GM23248 (cell line): ENCODE results near the gene PLAC1. TPM values are rescaled to one million over a fixed set of nuclear protein-coding genes. Genes with fewer than 3 reads are reported as not detected.

ENCODE experiments used
- DNase-seq: peaks from one replicate; pipeline ENCODE4 v3.0.0-alpha.2; 2015
- H2AFZ ChIP-seq: fragments of 200-600 bp; sonication (generic); 2 replicates; pipeline ENCODE4 v1.6.1; 2016; ENCODE audit warnings: antibody characterized with exemption
- H3F3A ChIP-seq: fragments of 200-600 bp; sonication (generic); 2 replicates; pipeline ENCODE4 v1.6.1; 2016; ENCODE audit warnings: mild to moderate bottlenecking, antibody characterized with exemption, mixed run types; ENCODE audit not compliant: insufficient read depth
- H3K27ac ChIP-seq: fragments of 200-600 bp; sonication (generic); 2 replicates; pipeline ENCODE4 v1.5.1; 2016; ENCODE audit warnings: mild to moderate bottlenecking
- H3K27me3 ChIP-seq: fragments of 200-600 bp; sonication (generic); replicated peaks from 2 replicates; pipeline ENCODE4 v1.6.1; 2016; ENCODE audit warnings: mild to moderate bottlenecking; ENCODE audit not compliant: insufficient read depth
- H3K36me3 ChIP-seq: fragments of 200-600 bp; sonication (generic); 2 replicates; pipeline ENCODE4 v1.6.1; 2016; ENCODE audit warnings: low read depth, mild to moderate bottlenecking
- H3K4me1 ChIP-seq: fragments of 200-600 bp; sonication (generic); 2 replicates; pipeline ENCODE4 v1.6.1; 2016; ENCODE audit warnings: mild to moderate bottlenecking; ENCODE audit not compliant: insufficient read depth
- H3K4me2 ChIP-seq: fragments of 200-600 bp; sonication (generic); one replicate; pipeline ENCODE4 v1.6.1; 2016; ENCODE audit warnings: mild to moderate bottlenecking; ENCODE audit not compliant: unreplicated experiment
- H3K4me3 ChIP-seq: fragments of 200-600 bp; sonication (generic); 2 replicates; pipeline ENCODE4 v1.5.1; 2016; ENCODE audit warnings: mild to moderate bottlenecking
- H3K79me2 ChIP-seq: fragments of 200-600 bp; sonication (generic); 2 replicates; pipeline ENCODE4 v1.6.1; 2016; ENCODE audit warnings: mild to moderate bottlenecking; ENCODE audit not compliant: insufficient read depth
- H3K9ac ChIP-seq: fragments of 200-600 bp; sonication (generic); 2 replicates; pipeline ENCODE4 v1.6.1; 2016; ENCODE audit warnings: mild to moderate bottlenecking
- H3K9me2 ChIP-seq: fragments of 200-600 bp; sonication (generic); 2 replicates; pipeline ENCODE4 v1.6.1; 2016; ENCODE audit warnings: mixed run types, mild to moderate bottlenecking, moderate library complexity; ENCODE audit not compliant: insufficient read depth
- H3K9me3 ChIP-seq: fragments of 200-600 bp; sonication (generic); one replicate; pipeline ENCODE4 v1.6.1; 2017; ENCODE audit warnings: low read depth
- H4K20me1 ChIP-seq: fragments of 200-600 bp; sonication (generic); 2 replicates; pipeline ENCODE4 v1.6.0; 2016; ENCODE audit not compliant: insufficient read depth
- EZH2 ChIP-seq: fragments of 200-600 bp; sonication (generic); IDR thresholded peaks from 2 replicates; pipeline ENCODE4 v1.6.1; 2018; ENCODE audit warnings: antibody characterized with exemption, mild to moderate bottlenecking; ENCODE audit not compliant: insufficient read depth, poor library complexity, severe bottlenecking
- EZH2phosphoT487 ChIP-seq: fragments of 200-600 bp; sonication (generic); IDR thresholded peaks from 2 replicates; pipeline ENCODE4 v1.6.1; 2018; ENCODE audit warnings: antibody characterized with exemption, moderate library complexity, mild to moderate bottlenecking, low read depth; ENCODE audit not compliant: insufficient read depth
- WGBS, 2 experiments: methylation state at CpG; one replicate each; pipeline ENCODE4 v1.1.6; 2015 to 2017; ENCODE audit warnings: low lambda C conversion rate in 2 of 2, low coverage in 1 of 2; ENCODE audit errors: missing lambda C conversion rate in 2 of 2; 5-methylcytosine and 5-hydroxymethylcytosine counted together
- in situ Hi-C: fragments of 300-500 bp; cut with MboI; formaldehyde crosslinking; loops from 2 replicates; pipeline ENCODE4 v1.15.0; 2020
- polyA plus RNA-seq: library from polyadenylated mRNA; unstranded; fragments of >200 nt; fragmentation: Nextera tagmentation; extraction: Ambion mirVana; gene quantifications from 2 replicates; pipeline ENCODE4 v1.2.1, GENCODE V29; 2016
- total RNA-seq: library from RNA; depleted of rRNA; stranded (reverse); fragments of >200 nt; shearing (Covaris generic); gene quantifications from 2 replicates; pipeline ENCODE4 v1.2.3, GENCODE V29; 2014; rRNA removed

Gene PLAC1, protein sequence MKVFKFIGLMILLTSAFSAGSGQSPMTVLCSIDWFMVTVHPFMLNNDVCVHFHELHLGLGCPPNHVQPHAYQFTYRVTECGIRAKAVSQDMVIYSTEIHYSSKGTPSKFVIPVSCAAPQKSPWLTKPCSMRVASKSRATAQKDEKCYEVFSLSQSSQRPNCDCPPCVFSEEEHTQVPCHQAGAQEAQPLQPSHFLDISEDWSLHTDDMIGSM
- total RNA-seq, result 0.63 TPM in 1 of 2 replicates, not detected in the other
- polyA plus RNA-seq, result not detected in 2 replicates

DNA sequence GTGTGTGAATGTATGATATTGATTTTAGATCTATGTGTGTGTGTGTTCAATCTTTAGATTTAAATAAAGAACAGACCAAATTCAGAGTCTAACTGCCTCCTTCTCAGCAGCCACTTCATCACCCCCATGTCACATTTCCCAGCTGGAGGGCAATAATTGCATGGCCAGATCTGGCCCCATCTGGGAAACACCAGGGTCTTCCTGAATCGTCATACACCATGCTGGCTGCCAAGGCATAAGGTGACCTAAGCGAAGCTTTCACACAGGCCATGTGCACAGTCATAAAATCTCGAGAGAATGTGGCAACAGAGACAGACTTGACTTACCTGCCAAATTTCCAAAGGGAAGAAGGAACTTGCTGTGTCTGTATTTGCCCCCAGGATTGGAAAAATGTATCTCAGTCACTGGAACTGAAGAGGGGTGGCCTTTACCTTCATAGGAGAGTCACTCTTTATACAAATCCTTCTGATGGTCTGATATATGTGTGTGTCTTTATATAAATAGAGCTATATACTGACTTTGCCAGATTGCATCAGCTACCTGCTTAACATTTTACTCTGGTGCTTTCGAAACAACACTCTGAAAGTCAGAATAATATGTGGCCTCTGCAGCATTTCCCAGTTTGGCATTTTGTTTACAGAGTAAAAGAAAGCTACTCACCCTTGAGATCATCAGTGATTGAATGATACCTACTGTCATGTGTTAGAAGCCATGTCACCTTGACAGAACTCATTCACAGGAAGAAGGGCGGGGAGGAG is at the start of gene PLAC1:
TSS of gene PLAC1 (minus strand) at position 470 of the 758 bp plus-strand sequence. CDS start 91,789 bp downstream, outside the sequence.
- H3K27me3 ChIP-seq, result no peaks in the 10 kb centered on the region
- no peaks in the 10 kb centered on the region for H3K36me3 ChIP-seq
- H2AFZ ChIP-seq, result no peak within 1 kb of the TSS
- H3K9ac ChIP-seq, result no peak within 1 kb of the TSS
- WGBS, 2 experiments, result 68% methylated on average over 5 of the region's 5 CpGs
- TF ChIP-seq EZH2phosphoT487 (no peak), EZH2 (no peak)
- H3K79me2 ChIP-seq, result no peaks in the 10 kb centered on the region
- H4K20me1 ChIP-seq, result no peaks in the 10 kb centered on the region
- H3F3A ChIP-seq, result no peaks in the 10 kb centered on the region
- H3K4me3 ChIP-seq, result no peak within 1 kb of the TSS
- DNase-seq, result no peak
- no peaks in the 10 kb centered on the region for H3K9me3 ChIP-seq
- in situ Hi-C loops, result no loop called here
- no peaks in the 10 kb centered on the region for H3K9me2 ChIP-seq
- no peak within 1 kb of the TSS for H3K4me2 ChIP-seq
- H3K4me1 ChIP-seq, result no peaks in the 10 kb centered on the region
- H3K27ac ChIP-seq, result no peak within 1 kb of the TSS

DNA sequence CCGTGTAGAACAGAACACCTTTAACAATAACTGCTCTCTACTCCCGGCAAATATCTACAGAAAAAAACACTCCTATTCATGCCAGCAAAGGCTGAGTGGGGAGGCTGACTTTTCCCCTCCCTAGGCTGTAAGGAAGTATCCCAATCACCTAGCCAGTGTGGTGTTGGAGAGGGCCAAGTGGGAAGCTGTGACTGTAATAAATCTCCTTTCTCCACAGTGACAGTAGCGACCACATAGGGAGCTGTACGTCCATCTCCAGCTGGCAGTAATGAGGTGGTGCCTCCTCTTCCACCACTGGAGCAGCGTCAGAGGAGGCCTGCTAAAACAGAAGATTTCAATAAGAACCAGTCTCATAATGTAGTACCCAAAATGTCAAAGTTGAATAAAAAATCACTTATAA is 47.9 kb upstream of the PLAC1 start:
- H3K9ac ChIP-seq, result no peak overlapping the region
- DNase-seq, result no peak
- TF ChIP-seq EZH2 (no peak), EZH2phosphoT487 (no peak)
- H3F3A ChIP-seq, result no peaks in the 10 kb centered on the region
- 72 to 74% methylated on average over 5 of the region's 5 CpGs for WGBS, 2 experiments
- 0 out of 2 replicates have a peak, but pooled peaks cover under 1% of the 10 kb centered on the region for H3K4me1 ChIP-seq
- in situ Hi-C loops, result no loop called here
- no peak overlapping the region for H3K4me2 ChIP-seq
- no peaks in the 10 kb centered on the region for H3K9me3 ChIP-seq
- H4K20me1 ChIP-seq, result no peaks in the 10 kb centered on the region
- no peaks in the 10 kb centered on the region for H3K36me3 ChIP-seq
- no peaks in the 10 kb centered on the region for H3K9me2 ChIP-seq
- no peaks in the 10 kb centered on the region for H3K79me2 ChIP-seq
- H3K27ac ChIP-seq, result no peak overlapping the region
- no peak overlapping the region for H3K4me3 ChIP-seq
- H3K27me3 ChIP-seq, result no peaks in the 10 kb centered on the region
- no peak overlapping the region for H2AFZ ChIP-seq

DNA sequence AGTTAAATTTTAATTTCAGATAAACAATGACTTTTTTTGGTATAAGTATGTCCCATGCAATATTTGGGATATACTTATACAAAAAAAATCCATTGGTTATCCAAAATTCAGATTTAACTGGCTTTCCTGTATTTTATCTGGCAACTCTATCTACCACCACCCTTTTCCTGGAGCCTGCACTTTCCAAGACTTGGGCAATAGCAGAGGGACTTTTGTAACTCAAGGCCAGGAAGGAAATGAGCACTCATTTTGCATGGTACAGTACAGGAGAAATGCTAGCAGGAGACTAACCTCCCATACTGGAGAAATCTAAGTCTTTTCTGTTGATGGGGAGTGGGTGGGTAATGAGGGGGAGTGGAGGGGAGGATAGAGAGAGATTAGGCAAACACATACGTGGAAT is 37.7 kb upstream of the PLAC1 start:
- Histone ChIP-seq H3K4me1 (peaks cover 37% of the 10 kb centered on the region), H3K79me2 (no peaks in the 10 kb centered on the region), H3K9me2 (no peaks in the 10 kb centered on the region), H4K20me1 (no peaks in the 10 kb centered on the region), H2AFZ (no peak overlapping the region), H3K9ac (no peak overlapping the region), H3F3A (0 out of 2 replicates have a peak, but pooled peaks cover 10% of the 10 kb centered on the region), H3K27me3 (no peaks in the 10 kb centered on the region), H3K27ac (no peak overlapping the region), H3K9me3 (no peaks in the 10 kb centered on the region), H3K36me3 (no peaks in the 10 kb centered on the region), H3K4me2 (no peak overlapping the region), H3K4me3 (no peak overlapping the region)
- in situ Hi-C loops, result no loop called here
- peak; percentile 26 for DNase-seq
- 56% methylated on average over 1 of the region's 1 CpG; no CpG with 5 or more reads in 1 of the 2 experiments for WGBS, 2 experiments
- no peak for TF ChIP-seq EZH2
- TF ChIP-seq EZH2phosphoT487, result no peak

DNA sequence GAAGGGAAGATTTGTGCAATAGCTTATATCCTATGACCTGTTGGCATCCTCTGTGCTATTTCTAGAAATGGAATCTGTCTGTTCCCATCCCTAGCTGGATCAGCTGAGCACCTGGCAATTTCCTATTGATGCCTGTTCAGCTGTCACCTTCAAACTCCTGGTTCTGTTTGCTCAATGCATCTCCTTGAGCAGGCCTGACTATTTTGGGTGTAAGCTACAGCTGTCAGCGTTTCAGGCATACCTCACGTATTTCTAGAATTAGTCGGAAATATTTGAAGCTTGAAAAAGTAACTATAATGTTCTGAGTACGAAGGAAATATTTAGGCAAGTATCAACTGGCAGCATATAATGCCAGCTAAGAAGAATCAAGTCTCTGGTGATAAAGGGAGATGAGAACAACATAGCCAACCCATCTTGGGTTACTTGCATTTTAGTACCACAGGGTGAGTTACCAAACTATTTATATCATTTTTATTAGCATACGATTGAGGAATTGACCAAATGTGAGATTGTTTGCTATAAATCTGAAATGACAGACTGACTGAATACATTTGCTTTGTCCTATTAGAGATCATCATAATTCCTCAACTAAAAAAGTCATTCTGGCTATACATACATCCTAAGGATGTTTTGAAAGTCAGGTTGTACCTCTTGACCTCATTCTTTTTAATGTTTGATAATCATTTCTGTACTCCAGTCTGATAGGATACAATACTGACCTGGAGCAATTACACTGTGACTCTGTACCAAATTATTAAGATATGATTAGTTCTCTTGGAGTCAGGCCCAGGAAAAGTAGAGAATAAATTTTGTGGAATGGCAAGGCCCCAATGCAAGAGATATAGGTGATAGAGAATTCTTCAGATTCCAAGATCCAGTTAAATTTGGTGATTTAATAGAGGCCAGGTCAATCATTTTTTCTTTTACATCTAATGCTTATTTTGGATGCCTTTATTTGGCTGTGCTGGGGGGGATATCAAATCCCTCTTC is 36.4 kb upstream of the PLAC1 start:
- Histone ChIP-seq H3K27me3 (no peaks in the 10 kb centered on the region), H3K4me3 (no peak overlapping the region), H3K4me2 (no peak overlapping the region), H3F3A (peaks cover 13% of the 10 kb centered on the region; the same call in 1 of the 2 replicates), H3K27ac (no peak overlapping the region), H4K20me1 (no peaks in the 10 kb centered on the region), H3K9ac (no peak overlapping the region), H3K36me3 (no peaks in the 10 kb centered on the region), H3K9me3 (no peaks in the 10 kb centered on the region), H3K4me1 (peaks cover 40% of the 10 kb centered on the region), H3K9me2 (no peaks in the 10 kb centered on the region), H3K79me2 (no peaks in the 10 kb centered on the region), H2AFZ (no peak overlapping the region)
- no peak for DNase-seq
- in situ Hi-C loops, result no loop called here
- TF ChIP-seq EZH2, result no peak
- no peak for TF ChIP-seq EZH2phosphoT487
- 92 to 97% methylated on average over 5 of the region's 5 CpGs for WGBS, 2 experiments
